Breast epithelium (tissue), 3 donors: ENCODE data around the gene NAALADL2.

Experiments
- CTCF ChIP-seq, 3 donors: fragments of 450-650 bp; IDR thresholded peaks; one replicate each; pipeline ENCODE4 v1.5.1; 2016 to 2017; ENCODE audit warnings: antibody characterized with exemption in 3 of 3, mild to moderate bottlenecking in 3 of 3, moderate library complexity in 3 of 3
- POLR2A ChIP-seq: fragments of 450-650 bp; IDR thresholded peaks from one replicate; pipeline ENCODE4 v1.6.1; 2016; ENCODE audit warnings: antibody characterized with exemption, mild to moderate bottlenecking, moderate library complexity
- POLR2AphosphoS5 ChIP-seq, 3 donors: sonication (generic); formaldehyde crosslinking; IDR thresholded peaks; one replicate each; pipeline ENCODE4 v1.6.1; 2017; ENCODE audit warnings: antibody characterized with exemption in 3 of 3

- TF ChIP-seq CTCF (IDR thresholded peaks at IDR 0.05) = no peak
- TF ChIP-seq POLR2A = no peak
- no peak for TF ChIP-seq POLR2AphosphoS5 (IDR thresholded peaks at IDR 0.05)
Measured at GRCh38 chr3:175605851-175606250, 746.7 kb downstream of the NAALADL2 start.
